Activated naive CD4-positive, alpha-beta T cell treated with anti-CD3 and anti-CD28 coated beads, Interleukin-2, amount 50 U/mL, for 72 hours (primary cell): ENCODE data around the gene PLEKHB1. TPM values are rescaled to one million over a fixed set of nuclear protein-coding genes. Genes with fewer than 3 reads are reported as not detected.

Experiments used
- ATAC-seq, 2 donors: fragments of 150-1000 bp; cut with Tn5 transposase; 2 replicates each; pipeline ENCODE4 v1.10.0; 2021; ENCODE audit warnings: mild to moderate bottlenecking in 2 of 2, moderate library complexity in 2 of 2
- DNase-seq, 2 donors: peaks; one replicate each; pipeline ENCODE4 v3.0.0; 2021 to 2022; ENCODE audit warnings: low spot score in 2 of 2
- H3K27ac Mint-ChIP-seq, 2 donors: one replicate each; pipeline ENCODE4 v1.8.0; 2022; ENCODE audit warnings: mild to moderate bottlenecking in 2 of 2, mixed read lengths in 2 of 2
- H3K36me3 Mint-ChIP-seq, 2 donors: one replicate each; pipeline ENCODE4 v1.8.0; 2022; ENCODE audit warnings: mixed read lengths in 2 of 2
- H3K9me3 Mint-ChIP-seq, 2 donors: one replicate each; pipeline ENCODE4 v1.8.0; 2022; ENCODE audit warnings: mixed read lengths in 2 of 2
- total RNA-seq, 2 donors: library from RNA; stranded (reverse); gene quantifications; one replicate each; pipeline ENCODE4 v1.2.3, GENCODE V29; 2022

PLEKHB1 gene
- total RNA-seq, result 10 to 100 TPM; 16.4 to 19.9 TPM

GRCh38 chr11:73645972-73646631, at the start of gene PLEKHB1:
PLEKHB1 (plus strand) TSS chr11:73646581; CDS start chr11:73646609, 28 bp downstream.
- H3K27ac Mint-ChIP-seq, result peak within 1 kb of the TSS; percentile 19 to 49
- ATAC-seq (no peak), DNase-seq (no peak)
- H3K36me3 Mint-ChIP-seq, result no peaks in the 10 kb centered on the region
- H3K9me3 Mint-ChIP-seq, result no peaks in the 10 kb centered on the region

- ATAC-seq (no peak), DNase-seq (no peak)
- H3K27ac Mint-ChIP-seq, result peak overlapping the region; percentile 81 to 95
- H3K9me3 Mint-ChIP-seq, result no peaks in the 10 kb centered on the region
- H3K36me3 Mint-ChIP-seq, result peaks cover 11 to 17% of the 10 kb centered on the region in 2 donors
Observed at GRCh38 chr11:73597336-73597955, 48.9 kb upstream of the PLEKHB1 start.

GRCh38 chr11:73597956-73598718, 48.2 kb upstream of the PLEKHB1 start, which contains the start of gene FAM168A:
FAM168A (minus strand) TSS chr11:73598112; CDS start chr11:73468474, 129,638 bp downstream.
- ATAC-seq, result peak; percentile 95 to 97
- peak within 1 kb of the TSS; percentile 94 to 95 for H3K27ac Mint-ChIP-seq
- no peaks in the 10 kb centered on the region for H3K9me3 Mint-ChIP-seq

GRCh38 chr11:73598719-73599379, 47.5 kb upstream of the PLEKHB1 start:
- no peaks in the 10 kb centered on the region for H3K9me3 Mint-ChIP-seq
- peaks cover 11 to 17% of the 10 kb centered on the region in 2 donors for H3K36me3 Mint-ChIP-seq
- DNase-seq (no peak), ATAC-seq (no peak)
- peak overlapping the region; percentile 94 to 95 for H3K27ac Mint-ChIP-seq

More at GRCh38 chr11:73597956-73598718, 48.2 kb upstream of the PLEKHB1 start, which contains the start of gene FAM168A:
- peaks cover 11 to 17% of the 10 kb centered on the region in 2 donors for H3K36me3 Mint-ChIP-seq
- peak; percentile 84 to 89 for DNase-seq

GRCh38 chr11:73612601-73613140, 33.7 kb upstream of the PLEKHB1 start:
- no peak overlapping the region for H3K27ac Mint-ChIP-seq
- no peak for DNase-seq
- H3K9me3 Mint-ChIP-seq, result no peaks in the 10 kb centered on the region
- H3K36me3 Mint-ChIP-seq, result no peaks in the 10 kb centered on the region
- no peak for ATAC-seq

- Mint-ChIP-seq H3K9me3 (no peaks in the 10 kb centered on the region), H3K36me3 (no peaks in the 10 kb centered on the region), H3K27ac (no peak overlapping the region)
- ATAC-seq, result no peak
- no peak for DNase-seq
Observed at GRCh38 chr11:73614591-73614990, 31.8 kb upstream of the PLEKHB1 start.

GRCh38 chr11:73622926-73623593, 23.3 kb upstream of the PLEKHB1 start:
- ATAC-seq (no peak), DNase-seq (no peak)
- Mint-ChIP-seq H3K27ac (no peak overlapping the region), H3K9me3 (no peaks in the 10 kb centered on the region), H3K36me3 (no peaks in the 10 kb centered on the region)

GRCh38 chr11:73623686-73624085, 22.7 kb upstream of the PLEKHB1 start:
- no peaks in the 10 kb centered on the region for H3K9me3 Mint-ChIP-seq
- H3K27ac Mint-ChIP-seq, result no peak overlapping the region
- DNase-seq (no peak), ATAC-seq (no peak)
- no peaks in the 10 kb centered on the region for H3K36me3 Mint-ChIP-seq

- peak in 1 of 2 donors; percentile 74 for DNase-seq
- Mint-ChIP-seq H3K36me3 (no peaks in the 10 kb centered on the region), H3K9me3 (no peaks in the 10 kb centered on the region), H3K27ac (no peak overlapping the region)
- ATAC-seq, result peak; percentile 69 to 78
Observed at GRCh38 chr11:73625696-73626318, 20.6 kb upstream of the PLEKHB1 start.

- Mint-ChIP-seq H3K27ac (no peak overlapping the region), H3K36me3 (no peaks in the 10 kb centered on the region), H3K9me3 (no peaks in the 10 kb centered on the region)
- ATAC-seq (no peak), DNase-seq (no peak)
Observed at GRCh38 chr11:73629907-73630306, 16.5 kb upstream of the PLEKHB1 start.

- DNase-seq, result no peak
- H3K36me3 Mint-ChIP-seq, result no peaks in the 10 kb centered on the region
- H3K9me3 Mint-ChIP-seq, result peaks cover 0 to 4% of the 10 kb centered on the region in 2 donors
- no peak for ATAC-seq
- H3K27ac Mint-ChIP-seq, result no peak overlapping the region
Observed at GRCh38 chr11:73632996-73633395, 13.4 kb upstream of the PLEKHB1 start.

GRCh38 chr11:73633999-73634398, 12.4 kb upstream of the PLEKHB1 start:
- no peaks in the 10 kb centered on the region for H3K36me3 Mint-ChIP-seq
- H3K9me3 Mint-ChIP-seq, result peaks cover 0 to 4% of the 10 kb centered on the region in 2 donors
- ATAC-seq (no peak), DNase-seq (no peak)
- H3K27ac Mint-ChIP-seq, result no peak overlapping the region

- Mint-ChIP-seq H3K9me3 (peaks cover 0 to 4% of the 10 kb centered on the region in 2 donors), H3K27ac (no peak overlapping the region), H3K36me3 (no peaks in the 10 kb centered on the region)
- no peak for DNase-seq
- no peak for ATAC-seq
Observed at GRCh38 chr11:73635721-73636120, 10.7 kb upstream of the PLEKHB1 start.

- peaks cover 0 to 4% of the 10 kb centered on the region in 2 donors for H3K9me3 Mint-ChIP-seq
- H3K27ac Mint-ChIP-seq, result no peak overlapping the region
- no peaks in the 10 kb centered on the region for H3K36me3 Mint-ChIP-seq
- ATAC-seq (no peak), DNase-seq (no peak)
Observed at GRCh38 chr11:73636249-73636648, 10.1 kb upstream of the PLEKHB1 start.

GRCh38 chr11:73637012-73637411, 9.4 kb upstream of the PLEKHB1 start:
- H3K36me3 Mint-ChIP-seq, result no peaks in the 10 kb centered on the region
- H3K27ac Mint-ChIP-seq, result no peak overlapping the region
- no peak for ATAC-seq
- peaks cover 0 to 4% of the 10 kb centered on the region in 2 donors for H3K9me3 Mint-ChIP-seq
- DNase-seq, result no peak
